IPS DF 19.7 (cell line): ENCODE measurements around the gene RXRA.

Source experiments
- DNase-seq: peaks from one replicate; pipeline ENCODE4 v3.0.0-alpha.2; 2013; ENCODE audit warnings: low read depth, low spot score

The RXRA gene

DNA sequence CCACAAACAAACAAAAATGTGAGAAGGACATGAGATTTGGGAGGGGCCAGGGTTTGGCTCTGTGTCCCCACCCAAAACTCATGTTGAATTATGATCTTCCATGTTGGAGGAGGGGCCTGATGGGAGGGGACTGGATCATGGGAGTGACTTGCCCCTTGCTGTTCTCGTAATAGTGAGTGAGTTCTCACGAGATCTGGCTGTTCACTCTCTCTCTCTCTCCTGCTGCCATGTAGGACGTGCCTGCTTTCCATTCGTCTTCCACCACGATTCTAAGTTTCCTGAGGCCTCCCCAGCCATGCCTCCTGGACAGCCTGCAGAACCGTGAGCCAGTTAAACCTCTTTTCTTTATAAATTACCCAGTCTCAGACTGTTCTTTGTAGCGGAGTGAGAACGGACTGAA is 118.7 kb downstream of the RXRA start:
- no peak for DNase-seq

GRCh38 chr9:134449180-134449916 is 123.1 kb downstream of the RXRA start:
- peak; percentile 75 for DNase-seq

GRCh38 chr9:134451700-134452458 is 125.6 kb downstream of the RXRA start:
- no peak for DNase-seq

- DNase-seq, result no peak
Observed at GRCh38 chr9:134452728-134453127, 126.5 kb downstream of the RXRA start.

DNA sequence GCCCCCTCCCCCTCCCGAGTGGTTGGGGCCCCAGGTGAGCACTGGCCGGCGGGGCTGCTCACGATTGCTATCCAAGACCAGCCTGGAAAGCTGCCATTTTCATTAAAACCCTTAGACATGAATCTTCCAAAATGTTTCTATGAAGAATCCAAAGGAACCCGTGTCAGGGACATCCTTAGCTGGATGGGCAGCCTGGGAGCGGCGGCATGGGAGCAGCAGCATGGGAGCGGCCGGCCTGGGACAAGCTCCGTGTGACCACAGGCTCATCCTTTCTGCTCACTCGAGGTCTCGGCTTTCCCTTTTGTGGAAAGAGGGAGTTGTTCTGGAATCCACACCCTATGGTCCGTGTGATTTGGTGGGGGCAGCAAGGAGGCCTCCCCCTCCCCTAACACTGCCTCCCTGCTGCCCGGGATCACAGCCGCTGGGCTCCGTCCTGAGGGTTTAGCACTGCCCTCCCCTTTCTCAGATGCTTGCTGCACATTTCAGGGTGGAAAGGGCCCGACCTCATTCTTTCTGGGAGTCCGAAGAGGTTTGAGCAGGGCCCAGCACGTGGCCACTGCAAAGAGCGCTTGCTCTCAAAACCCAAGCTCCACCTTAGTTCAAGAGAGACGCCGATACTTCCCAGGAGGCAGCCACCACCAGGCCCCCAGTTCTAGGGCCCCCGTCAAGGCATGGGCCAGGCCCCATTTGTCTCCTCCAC is 127.7 kb downstream of the RXRA start:
- no peak for DNase-seq

GRCh38 chr9:134454476-134454857 is 128.2 kb downstream of the RXRA start:
- no peak for DNase-seq

DNA sequence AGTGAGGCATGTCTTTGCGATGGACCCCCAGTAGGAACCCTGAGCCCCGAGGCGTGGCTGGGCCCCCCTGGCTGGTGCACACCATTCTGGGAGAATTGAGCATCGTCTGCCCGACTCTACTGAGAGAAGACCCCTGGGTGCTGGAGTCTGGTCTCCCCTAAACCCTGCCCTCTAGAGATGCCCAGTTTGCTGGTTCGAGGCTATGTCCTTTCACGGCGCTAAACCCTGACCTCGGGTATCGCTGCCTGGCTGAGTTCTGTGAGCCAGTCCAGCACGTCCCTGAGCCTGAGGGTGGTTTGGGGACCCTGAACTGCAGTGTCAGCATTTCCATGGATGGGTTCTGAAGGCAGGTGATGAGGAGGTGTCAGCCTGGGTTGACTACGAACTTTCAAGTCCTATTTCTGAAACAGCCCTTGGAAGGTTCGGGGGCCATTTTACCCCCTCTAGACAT is 128.8 kb downstream of the RXRA start:
- no peak for DNase-seq

DNA sequence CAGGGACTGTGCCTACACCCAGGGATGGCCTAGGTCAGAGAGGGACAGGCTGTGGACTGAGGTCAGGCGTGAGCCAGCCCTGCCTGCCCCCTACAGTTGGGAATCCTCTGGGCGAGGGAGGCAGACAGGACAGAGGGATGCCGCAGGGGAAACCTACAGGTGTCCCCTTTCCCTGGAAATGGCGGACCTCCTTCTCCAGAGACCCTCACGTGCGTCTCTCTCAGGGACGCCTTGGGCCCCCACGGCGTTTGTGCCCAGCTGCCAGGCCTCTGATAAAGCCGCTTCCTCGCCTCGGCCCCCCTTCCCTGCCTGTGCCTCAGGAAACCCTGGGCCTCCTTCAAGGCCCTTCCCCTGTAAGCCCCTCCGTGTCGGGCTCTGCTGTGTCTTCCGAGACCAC is 129.3 kb downstream of the RXRA start:
- no peak for DNase-seq

- DNase-seq, result no peak
Observed at GRCh38 chr9:134455934-134456755, 129.9 kb downstream of the RXRA start.

DNA sequence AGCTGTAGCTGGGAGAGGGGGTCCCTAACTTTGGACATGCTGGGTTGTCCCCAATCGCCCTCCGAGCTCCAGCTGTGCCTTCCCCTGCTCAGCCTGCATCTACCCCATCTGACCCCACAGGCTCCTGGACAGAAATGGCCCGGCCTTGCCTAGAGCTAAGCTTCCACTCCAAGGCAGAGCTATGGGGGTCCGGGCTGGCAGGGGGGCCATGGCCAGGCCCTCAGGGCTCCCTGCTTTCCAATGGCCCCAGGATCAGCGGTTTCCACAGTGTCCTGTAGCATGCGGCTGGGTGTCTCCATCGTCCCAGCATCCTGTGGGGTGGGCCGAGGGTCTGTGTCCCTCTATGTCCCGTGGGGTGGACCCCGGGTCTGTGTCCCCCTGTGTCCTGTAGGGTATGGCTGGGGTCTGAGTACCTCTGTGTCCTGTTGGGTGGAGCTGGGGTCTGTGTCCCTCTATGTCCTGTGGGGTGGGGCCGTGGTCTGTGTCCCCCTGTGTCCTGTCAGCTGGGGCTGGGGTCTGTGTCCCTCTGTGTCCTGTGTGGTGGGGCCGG is 130.6 kb downstream of the RXRA start:
- no peak for DNase-seq

- DNase-seq, result no peak
Observed at GRCh38 chr9:134457321-134458206, 131.3 kb downstream of the RXRA start.

DNA sequence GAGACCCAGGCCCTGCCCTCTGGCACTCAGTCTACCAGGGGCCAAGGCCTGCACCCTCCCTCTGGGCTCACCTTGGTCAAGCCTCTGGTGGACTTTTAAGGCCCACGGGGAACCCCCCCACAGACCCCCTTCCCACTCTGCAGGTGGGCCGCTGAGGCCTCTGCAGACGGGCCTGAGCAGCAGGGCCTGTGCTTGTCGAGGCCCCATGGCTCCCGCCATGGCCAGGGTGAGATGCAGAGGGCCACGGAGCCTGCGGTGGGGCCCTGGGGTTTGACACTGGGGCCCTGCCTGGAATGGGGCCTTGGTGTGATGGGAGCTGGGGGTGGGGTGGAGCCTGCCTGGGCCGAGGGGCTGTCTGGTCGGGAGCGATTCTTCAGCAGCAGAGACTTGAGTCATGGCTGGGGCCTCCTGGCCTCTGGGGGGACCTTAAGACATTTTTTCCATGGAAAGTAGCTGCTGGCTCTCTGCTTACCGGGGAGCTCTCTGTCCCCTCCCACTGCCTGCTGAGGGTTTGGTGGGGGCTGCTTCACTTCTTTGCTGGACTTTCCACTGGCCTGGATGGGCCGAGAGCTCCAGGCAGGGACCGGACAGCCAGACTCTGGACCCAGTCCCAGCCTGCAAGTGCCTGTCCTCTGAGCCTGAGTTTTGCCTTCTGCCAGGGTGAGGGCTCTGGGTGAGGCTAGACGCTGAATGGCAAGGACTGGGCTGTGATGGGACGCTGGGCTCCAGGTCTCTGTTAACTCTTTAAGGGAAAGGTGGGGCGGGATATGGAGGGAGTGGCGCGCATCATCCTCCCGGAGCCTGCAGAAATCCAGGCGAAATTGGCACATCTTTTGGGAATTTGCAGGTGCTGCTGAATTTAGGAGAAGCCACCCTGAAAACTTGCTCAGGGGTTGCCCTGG is 132.2 kb downstream of the RXRA start:
- DNase-seq, result no peak

DNA sequence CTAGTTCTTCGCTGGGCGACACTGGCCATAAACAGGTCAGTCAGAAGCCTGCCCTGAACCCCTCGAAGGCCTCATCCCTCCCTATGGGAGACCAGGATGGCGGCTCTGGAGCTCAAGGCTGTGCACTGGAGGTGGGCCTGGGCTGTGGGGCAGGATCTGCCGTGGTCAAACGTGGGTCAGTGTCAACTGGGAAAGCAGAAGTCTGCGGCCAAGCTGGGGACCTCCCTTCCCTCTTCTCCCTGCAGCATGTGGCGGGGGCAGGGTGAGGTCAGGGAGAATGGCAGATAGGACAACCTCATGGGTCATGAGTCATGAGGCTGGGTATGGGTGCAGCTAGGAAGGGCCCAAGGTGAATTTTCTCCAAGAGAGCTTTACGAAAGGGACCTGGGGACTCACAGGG is 132.9 kb downstream of the RXRA start:
- DNase-seq, result no peak

- no peak for DNase-seq
Observed at GRCh38 chr9:134459573-134459972, 133.3 kb downstream of the RXRA start.

- DNase-seq, result no peak
Observed at GRCh38 chr9:134460206-134460605, 134.0 kb downstream of the RXRA start.

GRCh38 chr9:134460896-134461295 is 134.6 kb downstream of the RXRA start:
- DNase-seq, result no peak

- no peak for DNase-seq
Observed at GRCh38 chr9:134461426-134461982, 135.2 kb downstream of the RXRA start.

GRCh38 chr9:134462318-134462717 is 136.1 kb downstream of the RXRA start:
- no peak for DNase-seq

GRCh38 chr9:134463280-134463679 is 137.0 kb downstream of the RXRA start:
- DNase-seq, result no peak
